ENCODE results near the gene GOLGA6L7.
A peak's percentile ranks its signal among the peaks of the same experiment; 100 is the strongest.
"Not testable (repeated sequence)": the region's sequence is repeated elsewhere in the genome, so short reads cannot be mapped to it uniquely, and the experiment has no call there.

The GOLGA6L7 gene

GRCh38 chr15:28848521-28848920 lies at the start of gene GOLGA6L7:
Gene GOLGA6L7, minus strand, starts transcription at chr15:28848644. Its CDS starts 95 bp downstream, at chr15:28848549.
- peak; percentile 7 for DNase-seq

- no peak for DNase-seq
Observed at GRCh38 chr15:28897861-28898585, 49.6 kb upstream of the GOLGA6L7 start.

GRCh38 chr15:28896951-28897350 lies 48.5 kb upstream of the GOLGA6L7 start:
- DNase-seq, result no peak

- no peak for DNase-seq
Observed at GRCh38 chr15:28895566-28895965, 47.1 kb upstream of the GOLGA6L7 start.

- DNase-seq, result no peak
Observed at GRCh38 chr15:28895146-28895545, 46.7 kb upstream of the GOLGA6L7 start.

- DNase-seq, result no peak
Observed at GRCh38 chr15:28894631-28895030, 46.2 kb upstream of the GOLGA6L7 start.

GRCh38 chr15:28892789-28893610 lies 44.6 kb upstream of the GOLGA6L7 start:
- DNase-seq, result no peak

- no peak for DNase-seq
Observed at GRCh38 chr15:28891588-28891987, 43.1 kb upstream of the GOLGA6L7 start.

- DNase-seq, result no peak
Observed at GRCh38 chr15:28890711-28891495, 42.5 kb upstream of the GOLGA6L7 start.

- not testable (repeated sequence) for DNase-seq
Observed at GRCh38 chr15:28890291-28890690, 41.8 kb upstream of the GOLGA6L7 start.

GRCh38 chr15:28889871-28890270 lies 41.4 kb upstream of the GOLGA6L7 start:
- DNase-seq, result not testable (repeated sequence)

GRCh38 chr15:28889346-28889745 lies 40.9 kb upstream of the GOLGA6L7 start:
- DNase-seq, result no peak

- DNase-seq, result no peak
Observed at GRCh38 chr15:28888900-28889299, 40.5 kb upstream of the GOLGA6L7 start.

- no peak for DNase-seq
Observed at GRCh38 chr15:28888302-28888894, 40.0 kb upstream of the GOLGA6L7 start.

GRCh38 chr15:28887339-28888174 lies 39.1 kb upstream of the GOLGA6L7 start:
- DNase-seq, result no peak

- peak; percentile 75 for DNase-seq
Observed at GRCh38 chr15:28886431-28887338, 38.2 kb upstream of the GOLGA6L7 start.

GRCh38 chr15:28885630-28886430 lies 37.4 kb upstream of the GOLGA6L7 start, which contains the start of gene APBA2:
Gene APBA2, plus strand, starts transcription at chr15:28885974. Its CDS starts 167,911 bp downstream, at chr15:29053885.
- peak; percentile 85 for DNase-seq

- no peak for DNase-seq
Observed at GRCh38 chr15:28885128-28885629, 36.7 kb upstream of the GOLGA6L7 start.

GRCh38 chr15:28884151-28884940 lies 35.9 kb upstream of the GOLGA6L7 start:
- no peak for DNase-seq
